Bronchial epithelial cell (primary cell): Measurements from ENCODE around the gene IL36RN. TPM values are rescaled to one million over a fixed set of nuclear protein-coding genes. Genes with fewer than 3 reads are reported as not detected.

Source experiments
- DNase-seq: peaks from one replicate; pipeline ENCODE4 v3.0.0-alpha.2; 2010; ENCODE audit warnings: low read depth
- FAIRE-seq: peaks from 2 replicates; lab custom pipeline; 2011; peaks lifted over from hg19 to GRCh38; lab: Jason Lieb, UNC
- H3K27me3 ChIP-seq: 2 replicates; pipeline ENCODE4 v1.5.1; 2011; ENCODE audit warnings: low read length; ENCODE audit not compliant: control insufficient read depth, insufficient read depth
- H3K36me3 ChIP-seq: 2 replicates; pipeline ENCODE4 v1.5.1; 2011; ENCODE audit warnings: low read length; ENCODE audit not compliant: control insufficient read depth, insufficient read depth
- H3K4me3 ChIP-seq: 2 replicates; pipeline ENCODE4 v1.5.1; 2011; ENCODE audit warnings: mild to moderate bottlenecking, low read depth, low read length, control low read depth
- total RNA-seq: library from RNA; depleted of rRNA; stranded (reverse); fragments of >200 nt; gene quantifications from 2 replicates; pipeline ENCODE4 v1.2.1, GENCODE V29; 2014
- TF ChIP-seq, protein P1 (sequence below): IDR thresholded peaks from 2 replicates; pipeline ENCODE4 v1.5.1; 2011; ENCODE audit warnings: mild to moderate bottlenecking, moderate library complexity, low read length, control low read depth, inconsistent platforms; ENCODE audit not compliant: insufficient read depth, severe bottlenecking

IL36RN gene
- total RNA-seq, 1 donor from 2014 or later = 1.1 TPM

DNA sequence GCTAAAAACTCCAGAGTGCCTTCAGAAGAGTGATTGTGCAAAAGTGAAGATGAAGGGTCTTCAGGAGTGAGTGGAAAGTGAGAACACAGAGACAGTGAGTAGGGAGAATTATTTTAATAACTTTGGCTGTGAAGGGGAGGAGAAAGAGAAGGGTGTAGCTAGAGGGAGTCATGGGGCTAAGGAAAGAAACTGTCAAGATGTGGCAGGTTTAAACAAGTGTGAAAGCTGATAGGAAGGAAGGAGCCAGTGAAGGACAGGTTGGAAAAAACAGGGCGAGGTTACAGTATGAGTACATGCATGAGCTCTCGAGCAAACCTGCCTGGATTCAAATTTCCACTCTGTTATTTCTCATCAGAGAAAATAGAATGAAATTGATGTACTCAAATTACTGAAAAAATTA is 26.5 kb downstream of the IL36RN start:
- FAIRE-seq = peak; percentile 81
- Histone ChIP-seq H3K27me3 (no peaks in the 10 kb centered on the region), H3K36me3 (no peaks in the 10 kb centered on the region), H3K4me3 (no peak overlapping the region)
- peak; percentile 98 for DNase-seq
- TF ChIP-seq, protein P1, sequence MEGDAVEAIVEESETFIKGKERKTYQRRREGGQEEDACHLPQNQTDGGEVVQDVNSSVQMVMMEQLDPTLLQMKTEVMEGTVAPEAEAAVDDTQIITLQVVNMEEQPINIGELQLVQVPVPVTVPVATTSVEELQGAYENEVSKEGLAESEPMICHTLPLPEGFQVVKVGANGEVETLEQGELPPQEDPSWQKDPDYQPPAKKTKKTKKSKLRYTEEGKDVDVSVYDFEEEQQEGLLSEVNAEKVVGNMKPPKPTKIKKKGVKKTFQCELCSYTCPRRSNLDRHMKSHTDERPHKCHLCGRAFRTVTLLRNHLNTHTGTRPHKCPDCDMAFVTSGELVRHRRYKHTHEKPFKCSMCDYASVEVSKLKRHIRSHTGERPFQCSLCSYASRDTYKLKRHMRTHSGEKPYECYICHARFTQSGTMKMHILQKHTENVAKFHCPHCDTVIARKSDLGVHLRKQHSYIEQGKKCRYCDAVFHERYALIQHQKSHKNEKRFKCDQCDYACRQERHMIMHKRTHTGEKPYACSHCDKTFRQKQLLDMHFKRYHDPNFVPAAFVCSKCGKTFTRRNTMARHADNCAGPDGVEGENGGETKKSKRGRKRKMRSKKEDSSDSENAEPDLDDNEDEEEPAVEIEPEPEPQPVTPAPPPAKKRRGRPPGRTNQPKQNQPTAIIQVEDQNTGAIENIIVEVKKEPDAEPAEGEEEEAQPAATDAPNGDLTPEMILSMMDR = no peak

DNA sequence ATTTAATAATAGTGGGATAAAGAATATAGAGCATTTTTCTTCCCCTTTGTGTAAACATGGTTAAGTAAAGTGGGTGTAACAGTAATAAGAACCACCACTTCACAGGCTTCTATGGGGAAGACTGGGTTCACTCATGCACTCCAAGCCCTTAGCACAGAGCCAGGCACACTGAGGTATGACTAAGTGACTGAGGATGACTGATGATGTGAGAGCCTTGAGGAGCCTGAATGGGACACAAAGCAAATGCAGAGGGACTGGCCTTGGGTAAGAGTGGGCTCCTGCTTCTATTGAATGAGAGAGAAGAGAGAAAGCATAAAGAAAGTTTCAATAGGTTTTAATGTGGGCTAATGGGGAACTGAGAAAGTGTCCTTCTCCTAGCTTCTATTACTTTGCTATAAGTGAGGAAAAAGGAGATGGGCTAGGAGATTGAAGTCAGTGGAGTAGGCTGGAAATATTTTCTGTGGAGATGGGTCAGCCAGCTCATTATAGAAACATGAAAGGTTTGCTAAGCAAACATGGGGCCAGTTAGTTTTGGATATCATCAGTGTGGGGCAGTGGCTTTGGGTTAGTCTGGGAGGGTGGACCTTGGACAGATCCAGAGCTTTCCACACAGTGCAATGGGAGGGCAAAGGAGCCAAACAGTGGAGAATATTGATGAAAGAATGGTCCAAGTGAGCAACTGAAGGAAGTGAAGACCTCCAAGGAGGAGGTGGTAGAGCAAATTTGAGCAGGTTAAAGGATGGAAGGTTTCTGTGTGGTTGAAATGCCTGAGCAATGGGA is 29.4 kb downstream of the IL36RN start:
- no peak overlapping the region for H3K4me3 ChIP-seq
- no peaks in the 10 kb centered on the region for H3K27me3 ChIP-seq
- TF ChIP-seq, protein P1 = no peak
- no peaks in the 10 kb centered on the region for H3K36me3 ChIP-seq
- DNase-seq (no peak), FAIRE-seq (no peak)

DNA sequence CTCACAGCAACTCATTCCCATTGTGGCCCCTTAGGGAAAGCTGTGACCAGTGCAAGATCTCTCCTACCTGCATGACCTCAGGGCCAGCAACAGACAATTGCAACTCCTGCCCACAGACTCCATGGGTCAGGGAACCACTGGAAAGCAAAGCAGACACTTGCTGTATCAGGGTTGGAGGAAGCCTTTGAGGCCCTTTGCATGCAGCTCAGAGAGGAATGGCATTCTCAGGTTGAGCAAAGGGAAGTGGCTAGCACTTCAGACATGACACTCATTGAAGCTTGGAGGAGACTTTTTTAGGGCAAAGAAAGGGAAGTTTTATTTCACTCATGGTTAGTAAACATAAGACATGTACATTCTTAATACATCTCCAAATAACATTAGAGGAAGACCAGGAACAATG is 30.9 kb downstream of the IL36RN start:
- no peaks in the 10 kb centered on the region for H3K27me3 ChIP-seq
- H3K4me3 ChIP-seq = no peak overlapping the region
- DNase-seq (no peak), FAIRE-seq (no peak)
- no peaks in the 10 kb centered on the region for H3K36me3 ChIP-seq
- TF ChIP-seq, protein P1 = no peak

DNA sequence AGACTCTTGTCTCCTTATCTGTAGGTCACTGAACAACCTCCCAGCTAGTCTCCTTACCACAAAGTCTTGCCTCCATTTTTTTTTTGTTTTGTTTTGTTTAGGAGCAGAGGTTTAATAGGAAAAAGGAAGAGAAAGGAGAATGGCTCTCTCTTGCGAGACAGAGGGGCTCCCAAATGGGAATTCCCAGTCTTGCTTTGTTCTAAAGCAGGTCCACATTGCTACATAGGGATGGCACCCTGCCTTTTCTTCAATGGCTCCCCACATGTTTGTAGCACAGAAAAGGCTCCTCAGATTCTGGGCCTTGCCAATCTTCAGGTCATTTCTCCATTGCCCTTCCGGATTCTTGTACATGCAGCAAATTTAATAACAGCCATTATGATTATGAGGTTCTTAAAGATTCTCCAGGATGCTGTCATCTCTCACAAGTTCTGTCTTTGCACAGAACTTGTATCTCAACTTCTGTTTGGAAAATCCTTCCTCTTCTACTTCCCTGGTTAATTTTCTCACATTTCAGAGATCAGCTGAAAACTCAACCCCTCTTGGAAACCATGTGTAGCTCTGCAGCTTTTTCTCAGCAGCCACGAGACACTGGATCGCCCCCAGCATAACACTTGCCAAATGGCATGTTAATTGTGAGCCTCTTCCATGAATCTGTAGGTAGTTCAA is 32.4 kb downstream of the IL36RN start:
- DNase-seq (no peak), FAIRE-seq (peak; percentile 72)
- Histone ChIP-seq H3K4me3 (no peak overlapping the region), H3K27me3 (no peaks in the 10 kb centered on the region), H3K36me3 (no peaks in the 10 kb centered on the region)
- TF ChIP-seq, protein P1 = no peak

DNA sequence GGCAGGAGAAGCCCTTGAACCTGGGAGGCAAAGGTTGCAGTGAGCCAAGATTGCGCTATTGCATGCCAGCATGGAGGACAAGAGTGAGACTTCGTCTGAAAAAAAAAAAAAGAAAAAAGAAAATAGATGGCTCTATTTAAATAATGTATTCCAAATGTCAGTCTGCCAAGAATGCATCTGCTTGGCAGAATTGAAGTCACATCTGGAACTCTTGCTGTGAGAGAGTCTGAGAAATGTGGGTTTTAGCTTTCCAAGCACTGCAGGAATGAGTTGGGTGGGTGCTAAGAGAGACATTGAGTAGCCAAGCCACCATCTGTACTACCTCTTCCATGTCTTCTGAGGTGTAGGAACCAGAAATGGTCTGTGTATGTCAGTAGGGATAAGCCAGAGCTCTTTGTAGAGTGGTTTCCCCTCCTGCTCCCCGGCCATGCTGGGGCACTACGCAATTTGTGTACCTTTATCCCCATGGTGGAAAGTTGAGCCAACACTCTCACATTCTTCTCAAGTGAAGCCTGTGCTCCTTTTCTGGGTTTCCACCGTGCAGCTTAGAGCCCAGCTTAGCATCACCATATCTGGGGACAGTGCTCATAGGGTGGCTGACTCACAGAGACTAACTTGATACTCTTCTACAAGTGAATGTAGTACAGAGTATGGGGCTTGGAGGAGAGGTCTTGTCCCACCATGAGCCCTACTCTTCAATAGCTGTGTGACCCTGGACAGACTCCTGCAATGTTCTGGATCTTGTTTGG is 34.0 kb downstream of the IL36RN start:
- FAIRE-seq = no peak

More for the DNA sequence above, 34.0 kb downstream of the IL36RN start:
- no peaks in the 10 kb centered on the region for H3K36me3 ChIP-seq
- DNase-seq = no peak
- no peaks in the 10 kb centered on the region for H3K27me3 ChIP-seq
- H3K4me3 ChIP-seq = no peak overlapping the region
- TF ChIP-seq, protein P1 = no peak
